Measurements from ENCODE around the gene OR51B2.

The OR51B2 gene

DNA sequence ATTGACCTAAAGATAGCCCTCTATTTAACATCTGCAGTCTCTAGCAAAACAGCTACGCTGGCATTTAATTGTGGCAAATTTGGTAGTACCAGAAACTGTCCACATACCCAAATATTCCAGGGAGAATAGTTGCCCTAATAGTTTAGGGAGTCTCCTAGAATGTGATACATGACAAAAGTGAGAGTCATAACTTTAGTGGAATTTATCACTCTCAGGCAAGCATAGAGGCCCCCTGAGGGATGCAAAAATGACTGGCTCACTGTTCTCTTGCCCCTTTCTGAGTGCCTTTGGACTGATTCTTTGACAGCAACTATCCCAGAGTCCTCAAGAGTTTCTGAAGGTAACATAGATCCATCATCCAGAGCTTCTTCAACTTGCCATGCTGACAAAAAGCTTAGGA, 20.1 kb downstream of the OR51B2 start:
- Histone ChIP-seq H3K27ac (replicated peaks) (no peak overlapping the region), H3K4me3 (replicated peaks; ENCODE audit: insufficient read depth, low read length) (no peak overlapping the region), H3K27me3 (ENCODE audit: insufficient read depth, poor library complexity, severe bottlenecking) (peaks cover 2% of the 10 kb centered on the region)
- no peak for DNase-seq (ENCODE audit: low read depth in 1 of 2, low spot score in 1 of 2)
- TF ChIP-seq, protein P1, sequence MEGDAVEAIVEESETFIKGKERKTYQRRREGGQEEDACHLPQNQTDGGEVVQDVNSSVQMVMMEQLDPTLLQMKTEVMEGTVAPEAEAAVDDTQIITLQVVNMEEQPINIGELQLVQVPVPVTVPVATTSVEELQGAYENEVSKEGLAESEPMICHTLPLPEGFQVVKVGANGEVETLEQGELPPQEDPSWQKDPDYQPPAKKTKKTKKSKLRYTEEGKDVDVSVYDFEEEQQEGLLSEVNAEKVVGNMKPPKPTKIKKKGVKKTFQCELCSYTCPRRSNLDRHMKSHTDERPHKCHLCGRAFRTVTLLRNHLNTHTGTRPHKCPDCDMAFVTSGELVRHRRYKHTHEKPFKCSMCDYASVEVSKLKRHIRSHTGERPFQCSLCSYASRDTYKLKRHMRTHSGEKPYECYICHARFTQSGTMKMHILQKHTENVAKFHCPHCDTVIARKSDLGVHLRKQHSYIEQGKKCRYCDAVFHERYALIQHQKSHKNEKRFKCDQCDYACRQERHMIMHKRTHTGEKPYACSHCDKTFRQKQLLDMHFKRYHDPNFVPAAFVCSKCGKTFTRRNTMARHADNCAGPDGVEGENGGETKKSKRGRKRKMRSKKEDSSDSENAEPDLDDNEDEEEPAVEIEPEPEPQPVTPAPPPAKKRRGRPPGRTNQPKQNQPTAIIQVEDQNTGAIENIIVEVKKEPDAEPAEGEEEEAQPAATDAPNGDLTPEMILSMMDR (IDR thresholded peaks at IDR 0.05; ENCODE audit: insufficient read depth, low read length) = no peak
- TF ChIP-seq POLR2AphosphoS5 (IDR thresholded peaks at IDR 0.05; ENCODE audit: low read depth) (no peak), SPI1 (IDR thresholded peaks at IDR 0.05; ENCODE audit: borderline replicate concordance, low read depth) (no peak), GABPA (IDR thresholded peaks at IDR 0.05; ENCODE audit: low read depth) (no peak)
- TF ChIP-seq, protein P2, sequence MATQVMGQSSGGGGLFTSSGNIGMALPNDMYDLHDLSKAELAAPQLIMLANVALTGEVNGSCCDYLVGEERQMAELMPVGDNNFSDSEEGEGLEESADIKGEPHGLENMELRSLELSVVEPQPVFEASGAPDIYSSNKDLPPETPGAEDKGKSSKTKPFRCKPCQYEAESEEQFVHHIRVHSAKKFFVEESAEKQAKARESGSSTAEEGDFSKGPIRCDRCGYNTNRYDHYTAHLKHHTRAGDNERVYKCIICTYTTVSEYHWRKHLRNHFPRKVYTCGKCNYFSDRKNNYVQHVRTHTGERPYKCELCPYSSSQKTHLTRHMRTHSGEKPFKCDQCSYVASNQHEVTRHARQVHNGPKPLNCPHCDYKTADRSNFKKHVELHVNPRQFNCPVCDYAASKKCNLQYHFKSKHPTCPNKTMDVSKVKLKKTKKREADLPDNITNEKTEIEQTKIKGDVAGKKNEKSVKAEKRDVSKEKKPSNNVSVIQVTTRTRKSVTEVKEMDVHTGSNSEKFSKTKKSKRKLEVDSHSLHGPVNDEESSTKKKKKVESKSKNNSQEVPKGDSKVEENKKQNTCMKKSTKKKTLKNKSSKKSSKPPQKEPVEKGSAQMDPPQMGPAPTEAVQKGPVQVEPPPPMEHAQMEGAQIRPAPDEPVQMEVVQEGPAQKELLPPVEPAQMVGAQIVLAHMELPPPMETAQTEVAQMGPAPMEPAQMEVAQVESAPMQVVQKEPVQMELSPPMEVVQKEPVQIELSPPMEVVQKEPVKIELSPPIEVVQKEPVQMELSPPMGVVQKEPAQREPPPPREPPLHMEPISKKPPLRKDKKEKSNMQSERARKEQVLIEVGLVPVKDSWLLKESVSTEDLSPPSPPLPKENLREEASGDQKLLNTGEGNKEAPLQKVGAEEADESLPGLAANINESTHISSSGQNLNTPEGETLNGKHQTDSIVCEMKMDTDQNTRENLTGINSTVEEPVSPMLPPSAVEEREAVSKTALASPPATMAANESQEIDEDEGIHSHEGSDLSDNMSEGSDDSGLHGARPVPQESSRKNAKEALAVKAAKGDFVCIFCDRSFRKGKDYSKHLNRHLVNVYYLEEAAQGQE (IDR thresholded peaks at IDR 0.05; ENCODE audit: insufficient replicate concordance, low read depth) = no peak

DNA sequence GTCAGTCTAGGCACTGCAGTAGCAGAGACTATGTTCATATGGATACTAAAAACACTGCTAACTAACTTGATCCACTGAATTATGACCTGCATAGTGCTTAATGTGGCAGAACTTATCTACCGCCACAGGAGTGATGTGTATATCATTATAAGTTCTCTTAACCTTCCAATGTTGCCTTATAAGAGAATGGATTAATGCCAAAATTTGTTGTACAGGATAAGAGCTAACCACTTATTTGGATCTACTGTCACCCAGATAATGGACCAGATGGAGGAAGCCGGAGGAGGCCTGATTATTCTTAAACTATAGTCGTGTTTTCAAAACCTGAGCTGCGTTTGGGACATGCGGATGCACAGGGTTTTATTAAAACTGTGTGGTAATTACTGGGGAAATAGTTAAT, 20.5 kb downstream of the OR51B2 start:
- TF ChIP-seq GABPA (IDR thresholded peaks at IDR 0.05; ENCODE audit: low read depth) = no peak
- TF ChIP-seq, protein P2 (IDR thresholded peaks at IDR 0.05; ENCODE audit: insufficient replicate concordance, low read depth) = no peak
- TF ChIP-seq SPI1 (IDR thresholded peaks at IDR 0.05; ENCODE audit: borderline replicate concordance, low read depth) = no peak
- TF ChIP-seq, protein P1 (IDR thresholded peaks at IDR 0.05; ENCODE audit: insufficient read depth, low read length) = no peak
- no peak for TF ChIP-seq POLR2AphosphoS5 (IDR thresholded peaks at IDR 0.05; ENCODE audit: low read depth)
- Histone ChIP-seq H3K27me3 (ENCODE audit: insufficient read depth, poor library complexity, severe bottlenecking) (peaks cover 2% of the 10 kb centered on the region), H3K27ac (replicated peaks) (no peak overlapping the region), H3K4me3 (replicated peaks; ENCODE audit: insufficient read depth, low read length) (no peak overlapping the region)
- DNase-seq (ENCODE audit: low read depth in 1 of 2, low spot score in 1 of 2) = no peak

- DNase-seq (ENCODE audit: low read depth in 1 of 2, low spot score in 1 of 2) = no peak
- no peak within 1 kb of the TSS for H3K4me3 ChIP-seq (replicated peaks; ENCODE audit: insufficient read depth, low read length)
- TF ChIP-seq SPI1 (IDR thresholded peaks at IDR 0.05; ENCODE audit: borderline replicate concordance, low read depth) = no peak
- TF ChIP-seq GABPA (IDR thresholded peaks at IDR 0.05; ENCODE audit: low read depth) = no peak
- TF ChIP-seq, protein P2 (IDR thresholded peaks at IDR 0.05; ENCODE audit: insufficient replicate concordance, low read depth) = no peak
- TF ChIP-seq, protein P1 (IDR thresholded peaks at IDR 0.05; ENCODE audit: insufficient read depth, low read length) = no peak
- no peak for TF ChIP-seq POLR2AphosphoS5 (IDR thresholded peaks at IDR 0.05; ENCODE audit: low read depth)
- H3K27me3 ChIP-seq (ENCODE audit: insufficient read depth, poor library complexity, severe bottlenecking) = peaks cover 2% of the 10 kb centered on the region
- no peak within 1 kb of the TSS for H3K27ac ChIP-seq (replicated peaks)
These were observed 22.3 kb downstream of the OR51B2 start, which contains the start of gene OR51B4 for GRCh38 chr11:5301846-5302245. TSS of gene OR51B4 (minus strand) at chr11:5301946. CDS start at chr11:5301946, 0 bp downstream.
